HG03521 (cell line): ENCODE measurements around the gene XRCC4.
A peak's percentile ranks its signal among the peaks of the same experiment; 100 is the strongest.
"Not testable (repeated sequence)": the region's sequence is repeated elsewhere in the genome, so short reads cannot be mapped to it uniquely, and the experiment has no call there.

ENCODE experiments used
- ATAC-seq: cut with Tn5 transposase; IDR thresholded peaks from one replicate; pipeline ENCODE4 v1.9.1; 2021; ENCODE audit warnings: mild to moderate bottlenecking, moderate library complexity; ENCODE audit not compliant: unreplicated experiment

Gene XRCC4

GRCh38 chr5:83337453-83338035 is 260.2 kb downstream of the XRCC4 start:
- no peak for ATAC-seq

GRCh38 chr5:83340511-83340918 is 263.2 kb downstream of the XRCC4 start:
- ATAC-seq: peak; percentile 54

GRCh38 chr5:83341815-83342334 is 264.5 kb downstream of the XRCC4 start:
- ATAC-seq: no peak

- ATAC-seq: no peak
Observed at GRCh38 chr5:83342465-83342864, 265.1 kb downstream of the XRCC4 start.

- ATAC-seq: no peak
Observed at GRCh38 chr5:83343299-83343698, 266.0 kb downstream of the XRCC4 start.

GRCh38 chr5:83345423-83345822 is 268.1 kb downstream of the XRCC4 start:
- no peak for ATAC-seq

- no peak for ATAC-seq
Observed at GRCh38 chr5:83348281-83348780, 271.0 kb downstream of the XRCC4 start.

- ATAC-seq: no peak
Observed at GRCh38 chr5:83353231-83353630, 275.9 kb downstream of the XRCC4 start.

- ATAC-seq: no peak
Observed at GRCh38 chr5:83353774-83354173, 276.4 kb downstream of the XRCC4 start.

- no peak for ATAC-seq
Observed at GRCh38 chr5:83354958-83355357, 277.6 kb downstream of the XRCC4 start.

- not testable (repeated sequence) for ATAC-seq
Observed at GRCh38 chr5:83355482-83356014, 278.2 kb downstream of the XRCC4 start.

- ATAC-seq: no peak
Observed at GRCh38 chr5:83357621-83358231, 280.4 kb downstream of the XRCC4 start.

GRCh38 chr5:83360573-83360972 is 283.2 kb downstream of the XRCC4 start:
- ATAC-seq: no peak

GRCh38 chr5:83362526-83362925 is 285.2 kb downstream of the XRCC4 start:
- no peak for ATAC-seq

GRCh38 chr5:83363111-83363885 is 286.0 kb downstream of the XRCC4 start:
- no peak for ATAC-seq

- no peak for ATAC-seq
Observed at GRCh38 chr5:83363886-83364275, 286.5 kb downstream of the XRCC4 start.

- peak; percentile 42 for ATAC-seq
Observed at GRCh38 chr5:83364312-83365299, 287.3 kb downstream of the XRCC4 start.

GRCh38 chr5:83368319-83368718 is 291.0 kb downstream of the XRCC4 start:
- no peak for ATAC-seq

GRCh38 chr5:83368835-83369234 is 291.5 kb downstream of the XRCC4 start:
- no peak for ATAC-seq

- no peak for ATAC-seq
Observed at GRCh38 chr5:83370957-83371356, 293.6 kb downstream of the XRCC4 start.
